SHP77 treated with DMSO at 0.1 percent for 48 hours (cell line): Measurements from ENCODE around the gene ASF1B.
"Not testable (repeated sequence)": the region's sequence is repeated elsewhere in the genome, so short reads cannot be mapped to it uniquely, and the experiment has no call there.

ENCODE experiments used
- DNase-seq: peaks from one replicate; lab custom pipeline; 2025; lab: John Stamatoyannopoulos, UW

Gene ASF1B

GRCh38 chr19:14160017-14160703 is 23.8 kb upstream of the ASF1B start:
- DNase-seq: no peak

GRCh38 chr19:14159059-14159458 is 22.7 kb upstream of the ASF1B start:
- DNase-seq: no peak

- DNase-seq: no peak
Measured at GRCh38 chr19:14158276-14159023, 22.1 kb upstream of the ASF1B start.

- DNase-seq: no peak
Measured at GRCh38 chr19:14156971-14157717, 20.8 kb upstream of the ASF1B start.

GRCh38 chr19:14156122-14156521 is 19.7 kb upstream of the ASF1B start:
- no peak for DNase-seq

- no peak for DNase-seq
Measured at GRCh38 chr19:14155371-14155770, 19.0 kb upstream of the ASF1B start.

- no peak for DNase-seq
Measured at GRCh38 chr19:14152713-14153112, 16.3 kb upstream of the ASF1B start.

GRCh38 chr19:14150770-14151661 is 14.6 kb upstream of the ASF1B start:
- no peak for DNase-seq

GRCh38 chr19:14150041-14150769 is 13.8 kb upstream of the ASF1B start:
- DNase-seq: no peak

- DNase-seq: no peak
Measured at GRCh38 chr19:14149509-14149994, 13.2 kb upstream of the ASF1B start.

- no peak for DNase-seq
Measured at GRCh38 chr19:14148751-14149410, 12.5 kb upstream of the ASF1B start.

GRCh38 chr19:14147797-14148605 is 11.6 kb upstream of the ASF1B start:
- DNase-seq: no peak

- DNase-seq: no peak
Measured at GRCh38 chr19:14146789-14147216, 10.4 kb upstream of the ASF1B start.

- not testable (repeated sequence) for DNase-seq
Measured at GRCh38 chr19:14146169-14146568, 9.8 kb upstream of the ASF1B start.

GRCh38 chr19:14145381-14145780 is 9.0 kb upstream of the ASF1B start:
- no peak for DNase-seq

GRCh38 chr19:14142262-14143190 is 6.1 kb upstream of the ASF1B start:
- DNase-seq: no peak

- no peak for DNase-seq
Measured at GRCh38 chr19:14141041-14141440, 4.7 kb upstream of the ASF1B start.

GRCh38 chr19:14139944-14140343 is 3.6 kb upstream of the ASF1B start:
- DNase-seq: no peak
